ENCODE data around the gene METTL4. TPM values are rescaled to one million over a fixed set of nuclear protein-coding genes. Genes with fewer than 3 reads are reported as not detected.
"Not testable (repeated sequence)": the region's sequence is repeated elsewhere in the genome, so short reads cannot be mapped to it uniquely, and the experiment has no call there.

The METTL4 gene
- total RNA-seq, 1 donor from 2014 or later: 13.8 TPM

DNA sequence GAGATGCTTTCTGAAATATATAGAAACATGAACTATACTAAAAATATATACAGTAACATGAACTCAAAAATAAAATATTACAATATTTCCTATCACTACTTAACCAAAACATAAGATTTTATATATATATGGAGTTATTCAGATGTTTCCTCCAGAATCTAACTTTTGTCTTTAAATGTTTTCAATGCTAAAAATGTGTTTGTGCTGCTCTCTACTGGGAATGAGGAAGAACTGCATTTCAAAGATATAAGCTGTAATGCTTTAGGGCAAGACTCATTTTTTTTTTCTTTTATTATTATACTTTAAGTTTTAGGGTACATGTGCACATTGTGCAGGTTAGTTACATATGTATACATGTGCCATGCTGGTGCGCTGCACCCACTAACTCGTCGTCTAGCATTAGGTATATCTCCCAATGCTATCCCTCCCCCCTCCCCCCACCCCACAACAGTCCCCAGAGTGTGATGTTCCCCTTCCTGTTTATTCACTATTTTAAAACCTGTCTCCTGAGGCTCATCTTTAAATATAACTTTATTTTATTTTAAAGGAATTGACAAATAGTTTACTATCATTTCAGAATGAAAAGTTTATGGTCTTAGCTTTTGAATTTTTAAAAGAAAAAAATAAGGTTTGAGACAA lies 29.3 kb downstream of the METTL4 start:
- H3K9me3 Mint-ChIP-seq (ENCODE audit: unreplicated experiment); H3K4me1 Mint-ChIP-seq (ENCODE audit: unreplicated experiment); H3K27me3 Mint-ChIP-seq (ENCODE audit: unreplicated experiment); H3K36me3 Mint-ChIP-seq (ENCODE audit: low read depth, unreplicated experiment); H3K27ac Mint-ChIP-seq (ENCODE audit: unreplicated experiment); DNase-seq (ENCODE audit: low spot score); H3K4me3 Mint-ChIP-seq (ENCODE audit: unreplicated experiment): not testable (repeated sequence)
- TF ChIP-seq, protein P1, sequence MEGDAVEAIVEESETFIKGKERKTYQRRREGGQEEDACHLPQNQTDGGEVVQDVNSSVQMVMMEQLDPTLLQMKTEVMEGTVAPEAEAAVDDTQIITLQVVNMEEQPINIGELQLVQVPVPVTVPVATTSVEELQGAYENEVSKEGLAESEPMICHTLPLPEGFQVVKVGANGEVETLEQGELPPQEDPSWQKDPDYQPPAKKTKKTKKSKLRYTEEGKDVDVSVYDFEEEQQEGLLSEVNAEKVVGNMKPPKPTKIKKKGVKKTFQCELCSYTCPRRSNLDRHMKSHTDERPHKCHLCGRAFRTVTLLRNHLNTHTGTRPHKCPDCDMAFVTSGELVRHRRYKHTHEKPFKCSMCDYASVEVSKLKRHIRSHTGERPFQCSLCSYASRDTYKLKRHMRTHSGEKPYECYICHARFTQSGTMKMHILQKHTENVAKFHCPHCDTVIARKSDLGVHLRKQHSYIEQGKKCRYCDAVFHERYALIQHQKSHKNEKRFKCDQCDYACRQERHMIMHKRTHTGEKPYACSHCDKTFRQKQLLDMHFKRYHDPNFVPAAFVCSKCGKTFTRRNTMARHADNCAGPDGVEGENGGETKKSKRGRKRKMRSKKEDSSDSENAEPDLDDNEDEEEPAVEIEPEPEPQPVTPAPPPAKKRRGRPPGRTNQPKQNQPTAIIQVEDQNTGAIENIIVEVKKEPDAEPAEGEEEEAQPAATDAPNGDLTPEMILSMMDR (IDR thresholded peaks at IDR 0.05; ENCODE audit: unreplicated experiment): peak; percentile 44

DNA sequence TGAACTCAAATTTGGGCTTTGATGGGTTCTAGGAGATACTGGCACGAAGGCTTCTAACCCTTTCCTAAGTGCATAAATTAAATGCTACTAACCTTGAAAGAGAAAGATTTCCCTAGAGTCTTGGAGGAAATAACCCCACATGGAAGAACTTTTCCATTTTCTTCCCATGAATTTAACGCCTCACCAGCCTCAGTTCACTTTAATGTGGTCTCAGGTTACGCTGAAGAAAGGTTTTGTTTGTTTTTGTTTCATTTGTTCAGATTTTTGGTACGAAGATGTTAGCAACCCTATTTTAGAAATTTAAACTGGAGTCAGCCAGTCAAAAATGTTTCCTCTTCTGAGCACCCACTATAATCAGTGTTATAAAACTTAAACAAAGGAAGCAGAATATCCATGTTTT lies 30.7 kb downstream of the METTL4 start:
- no peaks in the 10 kb centered on the region for H3K9me3 Mint-ChIP-seq (ENCODE audit: unreplicated experiment)
- TF ChIP-seq, protein P1 (IDR thresholded peaks at IDR 0.05; ENCODE audit: unreplicated experiment): no peak
- H3K4me1 Mint-ChIP-seq (ENCODE audit: unreplicated experiment): peaks cover 7% of the 10 kb centered on the region
- peaks cover 2% of the 10 kb centered on the region for H3K27me3 Mint-ChIP-seq (ENCODE audit: unreplicated experiment)
- DNase-seq (ENCODE audit: low spot score): no peak
- H3K4me3 Mint-ChIP-seq (ENCODE audit: unreplicated experiment): no peak overlapping the region
- no peak overlapping the region for H3K27ac Mint-ChIP-seq (ENCODE audit: unreplicated experiment)
- H3K36me3 Mint-ChIP-seq (ENCODE audit: low read depth, unreplicated experiment): no peaks in the 10 kb centered on the region

DNA sequence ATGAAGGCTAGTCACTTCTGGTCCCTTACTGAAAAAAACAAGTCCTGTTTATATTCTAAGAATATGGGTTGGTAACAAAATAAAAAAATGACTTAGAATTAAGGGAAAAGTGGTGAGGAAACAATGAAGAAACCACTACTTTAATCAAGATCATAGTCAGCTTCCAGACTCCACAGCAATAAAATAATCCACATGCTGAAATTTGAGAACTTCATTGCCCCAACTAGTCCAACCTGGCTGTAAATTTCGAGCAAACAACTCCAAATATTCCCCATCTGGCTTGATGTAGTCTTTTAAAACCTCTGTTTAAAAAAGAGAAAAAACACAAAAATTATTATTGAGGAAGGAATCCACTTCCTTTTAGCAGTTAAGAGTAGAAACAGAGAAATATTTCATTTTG lies 32.5 kb downstream of the METTL4 start:
- peaks cover 2% of the 10 kb centered on the region for H3K27me3 Mint-ChIP-seq (ENCODE audit: unreplicated experiment)
- H3K4me1 Mint-ChIP-seq (ENCODE audit: unreplicated experiment): peaks cover 7% of the 10 kb centered on the region
- no peak for DNase-seq (ENCODE audit: low spot score)
- H3K27ac Mint-ChIP-seq (ENCODE audit: unreplicated experiment): no peak overlapping the region
- H3K36me3 Mint-ChIP-seq (ENCODE audit: low read depth, unreplicated experiment): no peaks in the 10 kb centered on the region
- TF ChIP-seq, protein P1 (IDR thresholded peaks at IDR 0.05; ENCODE audit: unreplicated experiment): no peak
- no peaks in the 10 kb centered on the region for H3K9me3 Mint-ChIP-seq (ENCODE audit: unreplicated experiment)
- H3K4me3 Mint-ChIP-seq (ENCODE audit: unreplicated experiment): no peak overlapping the region

DNA sequence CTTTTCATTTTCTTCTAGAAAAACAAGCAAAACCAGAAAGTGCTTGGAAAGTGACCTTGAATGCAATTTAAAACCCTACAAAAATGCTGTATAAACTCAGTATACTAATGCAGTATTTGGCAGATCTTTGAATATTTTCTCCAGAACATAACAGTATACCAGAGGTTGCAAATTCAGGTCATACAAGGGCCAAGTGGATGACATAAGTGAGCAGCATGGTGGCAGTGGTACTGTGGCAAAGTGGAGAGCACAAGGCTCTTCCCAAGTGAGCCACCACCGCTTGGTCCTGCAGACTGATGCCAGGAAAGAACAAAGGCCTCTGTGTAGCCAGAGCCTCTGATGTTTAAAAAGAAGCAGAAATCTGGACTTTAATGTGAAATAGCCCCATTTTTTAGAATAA lies 33.1 kb downstream of the METTL4 start:
- TF ChIP-seq, protein P1 (IDR thresholded peaks at IDR 0.05; ENCODE audit: unreplicated experiment): no peak
- H3K36me3 Mint-ChIP-seq (ENCODE audit: low read depth, unreplicated experiment): no peaks in the 10 kb centered on the region
- H3K4me1 Mint-ChIP-seq (ENCODE audit: unreplicated experiment): peaks cover 7% of the 10 kb centered on the region

DNA sequence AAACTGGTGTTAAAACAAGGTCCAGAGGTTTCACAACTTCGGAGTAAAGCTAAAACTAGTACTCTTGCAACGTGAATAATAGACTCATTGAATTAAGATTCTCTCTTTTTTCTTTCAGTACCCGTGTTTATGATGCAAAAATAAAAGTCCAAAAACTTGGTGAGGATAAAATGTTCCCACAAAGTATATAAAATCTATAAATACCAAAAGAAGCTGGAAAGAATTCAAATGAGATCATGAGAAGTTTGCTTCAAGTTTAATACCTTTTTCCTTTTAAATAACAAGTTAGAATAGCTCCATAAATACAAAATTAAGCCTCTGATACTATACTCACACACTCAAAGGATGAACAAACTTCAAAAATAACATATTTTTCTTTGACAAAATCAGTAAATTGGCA lies 34.0 kb downstream of the METTL4 start:
- no peak overlapping the region for H3K4me3 Mint-ChIP-seq (ENCODE audit: unreplicated experiment)
- H3K27ac Mint-ChIP-seq (ENCODE audit: unreplicated experiment): no peak overlapping the region
- peaks cover 7% of the 10 kb centered on the region for H3K36me3 Mint-ChIP-seq (ENCODE audit: low read depth, unreplicated experiment)
- DNase-seq (ENCODE audit: low spot score): no peak
- peaks cover 5% of the 10 kb centered on the region for H3K9me3 Mint-ChIP-seq (ENCODE audit: unreplicated experiment)
- peaks cover 2% of the 10 kb centered on the region for H3K27me3 Mint-ChIP-seq (ENCODE audit: unreplicated experiment)
- TF ChIP-seq, protein P1 (IDR thresholded peaks at IDR 0.05; ENCODE audit: unreplicated experiment): no peak
- peaks cover 7% of the 10 kb centered on the region for H3K4me1 Mint-ChIP-seq (ENCODE audit: unreplicated experiment)

More for the DNA sequence above, 33.1 kb downstream of the METTL4 start:
- H3K27me3 Mint-ChIP-seq (ENCODE audit: unreplicated experiment): peaks cover 2% of the 10 kb centered on the region
- no peaks in the 10 kb centered on the region for H3K9me3 Mint-ChIP-seq (ENCODE audit: unreplicated experiment)
- DNase-seq (ENCODE audit: low spot score): no peak
- no peak overlapping the region for H3K27ac Mint-ChIP-seq (ENCODE audit: unreplicated experiment)
- H3K4me3 Mint-ChIP-seq (ENCODE audit: unreplicated experiment): no peak overlapping the region
